Loucy (cell line): Measurements from ENCODE around the gene PPP4R2.

Experiments
- H2AFZ ChIP-seq: fragments of 200-600 bp; sonication (generic); 2 replicates; pipeline ENCODE4 v1.6.0; 2016; ENCODE audit warnings: antibody characterized with exemption, mild to moderate bottlenecking, low read length, moderate library complexity
- H3F3A ChIP-seq: fragments of 200-600 bp; 2 replicates; pipeline ENCODE4 v1.6.0; 2016; ENCODE audit warnings: antibody characterized with exemption, low read depth, mild to moderate bottlenecking
- H3K27me3 ChIP-seq: fragments of 200-600 bp; sonication (generic); 2 replicates; pipeline ENCODE4 v1.6.1; 2014; ENCODE audit warnings: low read length, mild to moderate bottlenecking; ENCODE audit not compliant: insufficient read depth, poor library complexity, severe bottlenecking
- H3K36me3 ChIP-seq: fragments of 200-600 bp; sonication (generic); 2 replicates; pipeline ENCODE4 v1.6.1; 2016; ENCODE audit warnings: low read length; ENCODE audit not compliant: insufficient read depth
- H3K4me1 ChIP-seq: fragments of 200-600 bp; sonication (generic); 2 replicates; pipeline ENCODE4 v1.5.1; 2014; ENCODE audit warnings: low read length, mild to moderate bottlenecking; ENCODE audit not compliant: insufficient read depth, poor library complexity, severe bottlenecking
- H3K4me2 ChIP-seq: fragments of 200-600 bp; sonication (generic); 2 replicates; pipeline ENCODE4 v1.6.0; 2014; ENCODE audit warnings: antibody characterized with exemption, low read length, low read depth, mild to moderate bottlenecking; ENCODE audit not compliant: poor library complexity, severe bottlenecking
- H3K4me3 ChIP-seq: fragments of 200-600 bp; sonication (generic); 2 replicates; pipeline ENCODE4 v1.5.1; 2014; ENCODE audit warnings: low read length, mild to moderate bottlenecking, mixed read lengths; ENCODE audit not compliant: poor library complexity, severe bottlenecking
- H3K79me2 ChIP-seq: fragments of 200-600 bp; sonication (generic); 2 replicates; pipeline ENCODE4 v1.6.1; 2014; ENCODE audit warnings: low read length; ENCODE audit not compliant: insufficient read depth
- H3K9ac ChIP-seq: fragments of 200-600 bp; sonication (generic); 2 replicates; pipeline ENCODE4 v1.6.0; 2014; ENCODE audit warnings: mild to moderate bottlenecking, low read depth, low read length, moderate library complexity; ENCODE audit not compliant: poor library complexity, severe bottlenecking
- H3K9me2 ChIP-seq: fragments of 200-600 bp; sonication (generic); replicated peaks from 2 replicates; pipeline ENCODE4 v1.6.1; 2016; ENCODE audit warnings: low read depth, low read length, mixed read lengths
- H3K9me3 ChIP-seq: fragments of 200-600 bp; sonication (generic); 2 replicates; pipeline ENCODE4 v1.6.1; 2014; ENCODE audit warnings: mild to moderate bottlenecking, antibody characterized with exemption, low read length, low read depth; ENCODE audit not compliant: insufficient read depth
- H4K20me1 ChIP-seq: fragments of 200-600 bp; sonication (generic); 2 replicates; pipeline ENCODE4 v1.6.0; 2014; ENCODE audit warnings: antibody characterized with exemption, low read length, mild to moderate bottlenecking; ENCODE audit not compliant: insufficient read depth, poor library complexity, severe bottlenecking
- EZH2phosphoT487 ChIP-seq: fragments of 200-600 bp; IDR thresholded peaks from 2 replicates; pipeline ENCODE4 v1.6.1; 2018; ENCODE audit warnings: antibody characterized with exemption, mild to moderate bottlenecking, moderate library complexity, borderline replicate concordance
- TF ChIP-seq, protein P1 (sequence below): fragments of 200-600 bp; sonication (generic); conservative IDR thresholded peaks from 2 replicates; pipeline ENCODE4 v1.5.1; 2014; ENCODE audit warnings: mild to moderate bottlenecking, antibody characterized with exemption, low read length

Gene PPP4R2

DNA sequence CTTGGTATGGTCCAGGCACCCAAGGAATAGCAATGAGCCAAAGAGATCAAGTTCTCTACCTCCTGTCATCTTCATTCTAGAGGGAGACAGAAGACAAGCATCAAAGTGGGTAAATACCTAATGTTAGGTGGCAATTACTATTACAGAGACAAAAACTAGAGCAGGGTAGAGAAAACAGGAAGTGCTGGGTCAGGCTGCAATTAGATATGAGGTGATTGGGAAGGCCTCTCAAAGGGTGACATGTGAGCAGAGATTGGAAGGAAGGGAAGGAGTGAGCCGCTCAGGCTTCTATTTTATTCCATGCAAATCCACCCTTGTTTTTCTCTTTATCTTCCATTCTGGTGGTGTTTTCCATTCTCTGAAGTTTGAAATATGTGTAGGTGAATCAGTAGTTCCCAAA is 102.3 kb downstream of the PPP4R2 start:
- no peaks in the 10 kb centered on the region for H3K79me2 ChIP-seq
- H3K9me2 ChIP-seq: no peaks in the 10 kb centered on the region
- no peak overlapping the region for H3K9ac ChIP-seq
- H3K4me3 ChIP-seq: no peak overlapping the region
- no peak overlapping the region for H2AFZ ChIP-seq
- no peaks in the 10 kb centered on the region for H3K27me3 ChIP-seq
- H3K4me1 ChIP-seq: peaks cover 25% of the 10 kb centered on the region
- no peaks in the 10 kb centered on the region for H3K9me3 ChIP-seq
- no peak for TF ChIP-seq EZH2phosphoT487
- TF ChIP-seq, protein P1, sequence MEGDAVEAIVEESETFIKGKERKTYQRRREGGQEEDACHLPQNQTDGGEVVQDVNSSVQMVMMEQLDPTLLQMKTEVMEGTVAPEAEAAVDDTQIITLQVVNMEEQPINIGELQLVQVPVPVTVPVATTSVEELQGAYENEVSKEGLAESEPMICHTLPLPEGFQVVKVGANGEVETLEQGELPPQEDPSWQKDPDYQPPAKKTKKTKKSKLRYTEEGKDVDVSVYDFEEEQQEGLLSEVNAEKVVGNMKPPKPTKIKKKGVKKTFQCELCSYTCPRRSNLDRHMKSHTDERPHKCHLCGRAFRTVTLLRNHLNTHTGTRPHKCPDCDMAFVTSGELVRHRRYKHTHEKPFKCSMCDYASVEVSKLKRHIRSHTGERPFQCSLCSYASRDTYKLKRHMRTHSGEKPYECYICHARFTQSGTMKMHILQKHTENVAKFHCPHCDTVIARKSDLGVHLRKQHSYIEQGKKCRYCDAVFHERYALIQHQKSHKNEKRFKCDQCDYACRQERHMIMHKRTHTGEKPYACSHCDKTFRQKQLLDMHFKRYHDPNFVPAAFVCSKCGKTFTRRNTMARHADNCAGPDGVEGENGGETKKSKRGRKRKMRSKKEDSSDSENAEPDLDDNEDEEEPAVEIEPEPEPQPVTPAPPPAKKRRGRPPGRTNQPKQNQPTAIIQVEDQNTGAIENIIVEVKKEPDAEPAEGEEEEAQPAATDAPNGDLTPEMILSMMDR: no peak
- H3K36me3 ChIP-seq: no peaks in the 10 kb centered on the region
- H3F3A ChIP-seq: no peaks in the 10 kb centered on the region
- no peak overlapping the region for H3K4me2 ChIP-seq
- no peaks in the 10 kb centered on the region for H4K20me1 ChIP-seq

- H2AFZ ChIP-seq: peak overlapping the region; percentile 43; the same call in 1 of the 2 replicates
- no peak overlapping the region for H3K9ac ChIP-seq
- no peaks in the 10 kb centered on the region for H3K9me3 ChIP-seq
- peaks cover 11% of the 10 kb centered on the region for H3K4me1 ChIP-seq
- H3K9me2 ChIP-seq: no peaks in the 10 kb centered on the region
- H3K4me2 ChIP-seq: no peak overlapping the region
- H3K4me3 ChIP-seq: no peak overlapping the region
- no peaks in the 10 kb centered on the region for H3F3A ChIP-seq
- TF ChIP-seq, protein P1: peak; percentile 96
- no peak for TF ChIP-seq EZH2phosphoT487
- no peaks in the 10 kb centered on the region for H3K36me3 ChIP-seq
- H4K20me1 ChIP-seq: no peaks in the 10 kb centered on the region
- no peaks in the 10 kb centered on the region for H3K79me2 ChIP-seq
- H3K27me3 ChIP-seq: no peaks in the 10 kb centered on the region
These were observed 104.3 kb downstream of the PPP4R2 start for GRCh38 chr3:73100741-73101559.

GRCh38 chr3:73101881-73102280 is 105.3 kb downstream of the PPP4R2 start:
- H3K4me3 ChIP-seq: no peak overlapping the region
- no peaks in the 10 kb centered on the region for H3F3A ChIP-seq
- H4K20me1 ChIP-seq: no peaks in the 10 kb centered on the region
- no peaks in the 10 kb centered on the region for H3K9me2 ChIP-seq
- no peak overlapping the region for H2AFZ ChIP-seq
- H3K9me3 ChIP-seq: no peaks in the 10 kb centered on the region
- H3K9ac ChIP-seq: no peak overlapping the region
- no peaks in the 10 kb centered on the region for H3K27me3 ChIP-seq
- no peaks in the 10 kb centered on the region for H3K79me2 ChIP-seq
- H3K36me3 ChIP-seq: no peaks in the 10 kb centered on the region
- peaks cover 11% of the 10 kb centered on the region for H3K4me1 ChIP-seq
- H3K4me2 ChIP-seq: no peak overlapping the region
- TF ChIP-seq, protein P1: no peak
- no peak for TF ChIP-seq EZH2phosphoT487
